HepG2 (cell line): Measurements from ENCODE around the gene RAD9A. TPM values are rescaled to one million over a fixed set of nuclear protein-coding genes. Genes with fewer than 3 reads are reported as not detected.

Experiments used
- ATAC-seq: fragments of 200-7000 bp; cut with Tn5 transposase; 3 replicates; pipeline ENCODE4 v1.9.1; 2020; ENCODE audit warnings: mild to moderate bottlenecking, moderate library complexity
- BruUV-seq: library from RNA; stranded (reverse); fragments of 400-500 nt; replicated peaks from 2 replicates; lab custom pipeline; 2021; lab: Mats Ljungman, UMichigan
- CTCF ChIA-PET: fragments of 300-600 bp; formaldehyde crosslinking; extraction: SDS; loops from one replicate; lab custom pipeline; 2021; ENCODE audit warnings: low total read pairs, inconsistent platforms, low intra/inter-chr PET ratio; lab: Yijun Ruan, JAX
- POLR2A ChIA-PET: fragments of 350-600 bp; sonication (Branson Sonifier 250); formaldehyde crosslinking; loops from one replicate; lab custom pipeline; 2020; ENCODE audit warnings: antibody characterized with exemption, inconsistent platforms; lab: Yijun Ruan, JAX
- DNase-seq: peaks from one replicate; pipeline ENCODE4 v3.0.0-alpha.2; 2015; ENCODE audit warnings: low spot score
- FAIRE-seq: peaks from 3 replicates; lab custom pipeline; 2011; peaks lifted over from hg19 to GRCh38; lab: Jason Lieb, UNC
- H2AFZ ChIP-seq: one replicate; pipeline ENCODE4 v1.6.1; 2011; ENCODE audit warnings: low read length, inconsistent platforms
- H3K27ac ChIP-seq: fragments of 300-600 bp; 3 replicates; pipeline ENCODE4 v1.8.0; 2011; ENCODE audit warnings: mixed run types, mild to moderate bottlenecking, mixed read lengths, low read length, inconsistent platforms; ENCODE audit not compliant: insufficient read depth; ENCODE audit errors: extremely low read length
- H3K27me3 ChIP-seq, 2 experiments: fragments of 200-600 bp in 1 of 2; 2 replicates in 1 of 2; 3 replicates in 1 of 2; pipeline versions ENCODE4 v1.6.0 to v1.8.0; 2011; ENCODE audit warnings: low read length in 2 of 2, mild to moderate bottlenecking in 2 of 2, moderate library complexity in 2 of 2, inconsistent platforms in 1 of 2; ENCODE audit not compliant: insufficient read depth in 2 of 2, control insufficient read depth in 1 of 2
- H3K36me3 ChIP-seq, 2 experiments: fragments of 200-600 bp in 1 of 2; replicated peaks in 1 of 2; 2 replicates in 1 of 2; 3 replicates in 1 of 2; pipeline versions ENCODE4 v1.5.1 to v1.8.0; 2011; ENCODE audit warnings: low read length in 2 of 2, inconsistent platforms in 1 of 2; ENCODE audit not compliant: insufficient read depth in 2 of 2, control insufficient read depth in 1 of 2
- H3K4me1 ChIP-seq: 2 replicates; pipeline ENCODE4 v1.5.1; 2012; ENCODE audit warnings: low read length, inconsistent platforms; ENCODE audit not compliant: insufficient read depth
- H3K4me2 ChIP-seq: 2 replicates; pipeline ENCODE4 v1.6.0; 2011; ENCODE audit warnings: low read depth, low read length, inconsistent platforms
- H3K4me3 ChIP-seq, 3 experiments: fragments of 200-600 bp in 1 of 3; sonication (generic), shearing (Covaris generic) in 1 of 3; replicated peaks in 1 of 3; 2 replicates each; pipeline ENCODE4 v1.5.1; 2011 to 2016; ENCODE audit warnings: low read length in 3 of 3, inconsistent platforms in 2 of 3, low read depth in 2 of 3, mild to moderate bottlenecking in 2 of 3, control low read depth in 1 of 3, mixed read lengths in 1 of 3; ENCODE audit not compliant: insufficient read depth in 1 of 3
- H3K79me2 ChIP-seq: one replicate; pipeline ENCODE4 v1.6.1; 2011; ENCODE audit warnings: low read length, inconsistent platforms; ENCODE audit not compliant: insufficient read depth
- H3K9ac ChIP-seq: 2 replicates; pipeline ENCODE4 v1.6.0; 2011; ENCODE audit warnings: mild to moderate bottlenecking, low read depth, low read length, inconsistent platforms; ENCODE audit not compliant: insufficient read depth
- H3K9me3 ChIP-seq: 2 replicates; pipeline ENCODE4 v1.5.1; 2012; ENCODE audit warnings: mild to moderate bottlenecking, low read length
- H4K20me1 ChIP-seq: 2 replicates; pipeline ENCODE4 v1.6.0; 2011; ENCODE audit warnings: inconsistent platforms, mild to moderate bottlenecking, low read length, moderate library complexity; ENCODE audit not compliant: insufficient read depth
- FOXO1 ChIP-seq: sonication (generic); formaldehyde crosslinking; IDR thresholded peaks from 2 replicates; pipeline ENCODE4 v1.4.0; 2020; ENCODE audit warnings: missing genetic modification reagents
- KDM4B ChIP-seq: sonication (generic); formaldehyde crosslinking; IDR thresholded peaks from 2 replicates; pipeline ENCODE4 v1.4.0; 2020; ENCODE audit warnings: missing genetic modification reagents
- STAG1 ChIP-seq: sonication (generic); formaldehyde crosslinking; IDR thresholded peaks from 2 replicates; pipeline ENCODE4 v1.4.0; 2020; ENCODE audit warnings: missing genetic modification reagents
- XRCC5 ChIP-seq: fragments of 200-400 bp; formaldehyde crosslinking; optimal IDR thresholded peaks from 2 replicates; pipeline ENCODE3; 2017; ENCODE audit warnings: mild to moderate bottlenecking, low read length
- ZNF263 ChIP-seq: sonication (generic); formaldehyde crosslinking; IDR thresholded peaks from 2 replicates; pipeline ENCODE4 v1.4.0; 2020; ENCODE audit warnings: missing genetic modification reagents
- ZNF501 ChIP-seq: sonication (generic); formaldehyde crosslinking; IDR thresholded peaks from 2 replicates; pipeline ENCODE4 v1.5.1; 2020; ENCODE audit warnings: mild to moderate bottlenecking, moderate library complexity, missing genetic modification reagents
- ZNF543 ChIP-seq: sonication (generic); formaldehyde crosslinking; IDR thresholded peaks from 2 replicates; pipeline ENCODE4 v1.4.0; 2020; ENCODE audit warnings: mild to moderate bottlenecking, missing genetic modification reagents
- ZNF746 ChIP-seq: sonication (generic); formaldehyde crosslinking; IDR thresholded peaks from 2 replicates; pipeline ENCODE4 v1.8.0; 2022; ENCODE audit warnings: mild to moderate bottlenecking, missing genetic modification reagents
- ZSCAN20 ChIP-seq: sonication (generic); formaldehyde crosslinking; IDR thresholded peaks from 2 replicates; pipeline ENCODE4 v1.4.0; 2020; ENCODE audit warnings: missing genetic modification reagents, mild to moderate bottlenecking, borderline replicate concordance
- WGBS: methylation state at CpG from one replicate; pipeline ENCODE4 v1.1.6; 2017; ENCODE audit warnings: low lambda C conversion rate; 5-methylcytosine and 5-hydroxymethylcytosine counted together
- in situ Hi-C: cut with HindIII; loops from 2 replicates; pipeline ENCODE4 v1.10.0; 2017; ENCODE audit warnings: low pct_unique_long_range_greater_than_20kb; ENCODE audit not compliant: extremely low pct_ligation_motif_present
- intact Hi-C: fragments of 100-400 bp; cut with micrococcal nuclease; formaldehyde crosslinking; loops from one replicate; pipeline ENCODE4 v1.10.0; 2022; ENCODE audit not compliant: unreplicated experiment
- polyA plus RNA-seq, 8 experiments: library from polyadenylated mRNA; depleted of rRNA in 3 of 8; stranded (reverse) in 7 of 8; unstranded in 1 of 8; fragments of >200 nt; fragmentation: Illumina TruSeq in 4 of 8; extraction: Trizol in 4 of 8; gene quantifications; 2 replicates each; pipeline versions ENCODE4 v1.2.1 to v1.2.3, GENCODE V29; 2011 to 2016; ENCODE audit warnings: low read depth in 4 of 8, missing spikeins in 1 of 8, mixed read lengths in 1 of 8; ENCODE audit not compliant: insufficient read depth in 1 of 8
- total RNA-seq, 5 experiments: library from RNA; depleted of rRNA; stranded (reverse); fragments of >200 nt; fragmentation: Illumina TruSeq; extraction: Trizol; gene quantifications; 2 replicates each; pipeline ENCODE4 v1.2.3, GENCODE V29; 2016; ENCODE audit warnings: low read depth in 1 of 5
- TF ChIP-seq, protein P1 (sequence below): sonication (generic); formaldehyde crosslinking; IDR thresholded peaks from 2 replicates; pipeline ENCODE4 v1.8.1; 2023; ENCODE audit warnings: mild to moderate bottlenecking, moderate library complexity, missing genetic modification reagents
- TF ChIP-seq, protein P2 (sequence below): sonication (generic); formaldehyde crosslinking; IDR thresholded peaks from 2 replicates; pipeline ENCODE4 v1.5.0; 2020; ENCODE audit warnings: mild to moderate bottlenecking, missing genetic modification reagents, moderate library complexity

RAD9A gene
- total and polyA plus RNA-seq, 2 of the 13 experiments (the other 11 are each of a cell fraction or from before 2014, with no cell fraction given), result 10.1 to 15.7 TPM

DNA sequence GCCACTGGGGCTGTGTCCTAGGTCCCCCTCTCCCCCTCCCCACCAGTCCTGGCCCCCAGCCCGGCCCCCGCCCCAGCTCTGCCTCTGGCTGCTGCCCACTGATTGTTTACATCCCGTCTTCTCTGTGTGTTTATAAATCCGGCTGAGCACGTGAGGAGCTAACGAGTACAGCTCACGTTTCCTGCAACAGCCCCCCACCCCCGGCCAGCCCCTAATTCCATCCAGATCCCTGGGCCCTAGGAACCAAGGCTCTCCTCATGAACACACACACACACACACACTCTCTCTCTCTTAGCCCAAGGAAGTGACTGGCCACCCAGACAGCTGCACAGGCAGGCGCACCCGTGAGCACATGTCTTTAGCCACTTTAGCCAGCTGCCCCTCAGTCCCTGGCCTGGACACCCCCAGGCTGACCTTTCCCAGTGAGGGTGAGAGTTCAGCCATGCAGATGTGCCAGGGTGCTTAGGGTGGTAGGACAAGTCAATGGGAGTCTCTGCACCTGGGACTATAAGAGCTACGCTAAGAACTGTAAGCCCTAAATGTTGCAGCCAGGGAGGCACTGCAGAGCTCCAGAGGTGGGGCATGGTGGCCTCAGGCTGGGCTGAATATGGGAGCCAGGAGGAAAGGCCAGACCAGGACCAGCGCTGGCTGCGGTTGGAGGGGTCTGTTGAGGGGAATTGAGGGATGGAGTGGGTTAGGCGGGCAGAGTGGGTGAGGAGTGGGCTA, 21.3 kb upstream of the RAD9A start:
- in situ Hi-C loops (no loop called here), intact Hi-C loops (no loop called here)
- 82% methylated on average over 14 of the region's 14 CpGs for WGBS
- BruUV-seq, result no TSS peak
- no peak overlapping the region for H3K9ac ChIP-seq
- ATAC-seq (no peak), DNase-seq (no peak), FAIRE-seq (no peak)
- H3K4me3 ChIP-seq, result no peak overlapping the region
- H3K9me3 ChIP-seq, result no peaks in the 10 kb centered on the region
- no peak overlapping the region for H3K27ac ChIP-seq
- peaks cover 26% of the 10 kb centered on the region for H3K4me1 ChIP-seq
- peaks cover 1 to 8% of the 10 kb centered on the region in 2 experiments; a peak in 3 of 5 replicates for H3K27me3 ChIP-seq
- TF ChIP-seq ZNF746 (CRISPR knock-in tag), result no peak
- no peak for TF ChIP-seq KDM4B (CRISPR knock-in tag)
- TF ChIP-seq, protein P1, sequence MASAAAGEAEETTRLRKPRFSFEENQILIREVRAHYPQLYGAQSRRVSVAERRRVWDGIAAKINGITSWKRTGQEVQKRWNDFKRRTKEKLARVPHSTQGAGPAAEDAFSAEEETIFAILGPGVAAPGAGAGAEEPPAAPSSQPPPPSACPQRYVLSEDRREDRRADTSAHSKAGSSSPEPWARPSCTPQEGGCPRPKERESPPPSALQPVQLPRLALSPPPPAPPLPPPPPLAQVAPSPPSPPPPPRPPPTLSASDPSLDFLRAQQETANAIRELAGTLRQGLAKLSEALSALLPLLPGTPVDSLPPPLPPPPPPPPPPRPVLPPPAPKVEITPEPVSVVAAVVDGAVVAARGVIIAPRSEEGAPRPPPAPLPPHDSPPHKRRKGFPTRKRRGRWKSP (CRISPR knock-in tag), result no peak
- H2AFZ ChIP-seq, result no peak overlapping the region
- no peaks in the 10 kb centered on the region for H4K20me1 ChIP-seq
- ChIA-PET POLR2A (interaction anchor here (1.3 to 18.5 kb wide), 2 partner anchors 11 to 17 kb away, joined by 3 to 365 read pairs; partner anchors contain the start of gene POLD4), CTCF (interaction anchor here (1.5 kb wide), 1 partner anchor 12 kb away, joined by 5 read pairs; no protein-coding TSS in a partner anchor)
- H3K36me3 ChIP-seq, result no peaks in the 10 kb centered on the region
- no peaks in the 10 kb centered on the region for H3K79me2 ChIP-seq
- no peak overlapping the region for H3K4me2 ChIP-seq

DNA sequence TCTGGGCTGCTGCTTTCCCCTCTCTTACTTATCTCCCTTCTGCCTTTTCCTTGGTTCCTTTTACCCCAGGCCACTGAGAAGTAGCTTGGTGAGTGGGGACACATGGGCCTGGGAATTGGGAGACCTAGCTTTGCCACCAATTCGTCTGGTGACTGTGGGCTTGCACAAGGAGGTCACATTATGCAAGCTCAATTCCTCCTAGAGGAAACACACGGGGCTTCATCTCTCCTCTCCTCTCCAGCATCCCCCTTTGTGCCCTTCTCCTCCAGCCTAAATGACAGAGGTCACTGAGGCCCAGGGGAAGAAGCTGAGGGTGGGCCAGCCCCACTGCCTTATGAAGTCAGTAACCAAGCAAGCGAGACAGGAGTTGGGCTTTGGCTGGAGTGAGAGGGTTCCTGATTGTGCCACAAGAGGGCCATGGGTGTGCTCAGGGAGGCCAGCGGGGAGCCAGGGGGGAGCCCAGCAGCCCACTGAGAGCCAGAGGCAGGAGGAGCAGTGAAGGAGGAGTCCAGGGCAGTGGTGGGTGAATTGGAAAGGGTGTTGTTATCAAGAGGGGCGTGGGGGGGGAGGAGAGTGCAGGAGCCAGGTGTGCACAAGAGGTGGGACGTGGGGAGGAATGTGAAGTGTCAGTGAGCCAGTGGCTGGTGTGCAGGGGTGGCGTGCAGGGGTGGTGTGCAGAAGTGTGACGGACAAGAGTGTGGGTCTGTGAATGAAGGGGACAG, 20.4 kb upstream of the RAD9A start:
- POLR2A ChIA-PET, result interaction anchor here (1.3 to 18.5 kb wide), 2 partner anchors 10 to 18 kb away, joined by 3 to 365 read pairs; partner anchors contain the start of gene POLD4
- Histone ChIP-seq H3K9ac (no peak overlapping the region), H3K79me2 (no peaks in the 10 kb centered on the region), H3K36me3 (no peaks in the 10 kb centered on the region), H2AFZ (no peak overlapping the region), H3K27me3 (peaks cover 1 to 8% of the 10 kb centered on the region in 2 experiments; a peak in 3 of 5 replicates), H4K20me1 (no peaks in the 10 kb centered on the region), H3K9me3 (no peaks in the 10 kb centered on the region), H3K27ac (no peak overlapping the region), H3K4me2 (peak overlapping the region; percentile 66), H3K4me1 (peaks cover 26% of the 10 kb centered on the region), H3K4me3 (peak overlapping the region in 1 of 3 experiments; percentile 28; a peak in 1 of 6 replicates)
- CTCF ChIA-PET, result interaction anchor here (1.5 kb wide), 1 partner anchor 11 kb away, joined by 5 read pairs; no protein-coding TSS in a partner anchor
- FAIRE-seq (no peak), DNase-seq (peak; percentile 34), ATAC-seq (peak; percentile 71)
- in situ Hi-C loops (no loop called here), intact Hi-C loops (no loop called here)
- WGBS, result 45% methylated on average over 8 of the region's 8 CpGs
- BruUV-seq, result TSS peak; percentile 46
- TF ChIP-seq ZSCAN20 (CRISPR knock-in tag) (no peak), ZNF501 (CRISPR knock-in tag) (no peak), XRCC5 (peak; percentile 45), ZNF543 (0 out of 2 replicates have a peak, but pooled peaks have one; percentile 42), STAG1 (CRISPR knock-in tag) (0 out of 2 replicates have a peak, but pooled peaks have one; percentile 4), ZNF263 (CRISPR knock-in tag) (peak; percentile 56; the same call in 1 of the 2 replicates), FOXO1 (CRISPR knock-in tag) (no peak)
- TF ChIP-seq, protein P2, sequence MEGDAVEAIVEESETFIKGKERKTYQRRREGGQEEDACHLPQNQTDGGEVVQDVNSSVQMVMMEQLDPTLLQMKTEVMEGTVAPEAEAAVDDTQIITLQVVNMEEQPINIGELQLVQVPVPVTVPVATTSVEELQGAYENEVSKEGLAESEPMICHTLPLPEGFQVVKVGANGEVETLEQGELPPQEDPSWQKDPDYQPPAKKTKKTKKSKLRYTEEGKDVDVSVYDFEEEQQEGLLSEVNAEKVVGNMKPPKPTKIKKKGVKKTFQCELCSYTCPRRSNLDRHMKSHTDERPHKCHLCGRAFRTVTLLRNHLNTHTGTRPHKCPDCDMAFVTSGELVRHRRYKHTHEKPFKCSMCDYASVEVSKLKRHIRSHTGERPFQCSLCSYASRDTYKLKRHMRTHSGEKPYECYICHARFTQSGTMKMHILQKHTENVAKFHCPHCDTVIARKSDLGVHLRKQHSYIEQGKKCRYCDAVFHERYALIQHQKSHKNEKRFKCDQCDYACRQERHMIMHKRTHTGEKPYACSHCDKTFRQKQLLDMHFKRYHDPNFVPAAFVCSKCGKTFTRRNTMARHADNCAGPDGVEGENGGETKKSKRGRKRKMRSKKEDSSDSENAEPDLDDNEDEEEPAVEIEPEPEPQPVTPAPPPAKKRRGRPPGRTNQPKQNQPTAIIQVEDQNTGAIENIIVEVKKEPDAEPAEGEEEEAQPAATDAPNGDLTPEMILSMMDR, result peak; percentile 50
